Spleen (tissue), 7 donors: ENCODE data around the gene LRMDA.

Experiments used
- POLR2AphosphoS5 ChIP-seq, 3 donors: sonication (generic); formaldehyde crosslinking; IDR thresholded peaks; one replicate each; pipeline ENCODE4 v1.5.1; 2017; ENCODE audit warnings: antibody characterized with exemption in 3 of 3
- TF ChIP-seq, protein P1 (sequence below), 11 experiments: fragments of 200-600 bp in 7 of 11; fragments of 450-650 bp in 4 of 11; sonication (generic) in 4 of 11; IDR thresholded peaks in 8 of 11; conservative IDR thresholded peaks in 3 of 11; 1 replicate in 7 of 11; 2 replicates in 4 of 11; pipeline versions ENCODE4 v1.4.0 to v1.8.0; 2016 to 2021; ENCODE audit warnings: antibody characterized with exemption in 11 of 11, inconsistent platforms in 4 of 11, mild to moderate bottlenecking in 1 of 11
- donor health status: DM: no; HTN: no; CAD: no; lungs with moderate emphysema.
- donor health status: DM: no; HTN: no; CAD: no.
- donor health status: DM: no; HTN: no; CAD: no.

DNA sequence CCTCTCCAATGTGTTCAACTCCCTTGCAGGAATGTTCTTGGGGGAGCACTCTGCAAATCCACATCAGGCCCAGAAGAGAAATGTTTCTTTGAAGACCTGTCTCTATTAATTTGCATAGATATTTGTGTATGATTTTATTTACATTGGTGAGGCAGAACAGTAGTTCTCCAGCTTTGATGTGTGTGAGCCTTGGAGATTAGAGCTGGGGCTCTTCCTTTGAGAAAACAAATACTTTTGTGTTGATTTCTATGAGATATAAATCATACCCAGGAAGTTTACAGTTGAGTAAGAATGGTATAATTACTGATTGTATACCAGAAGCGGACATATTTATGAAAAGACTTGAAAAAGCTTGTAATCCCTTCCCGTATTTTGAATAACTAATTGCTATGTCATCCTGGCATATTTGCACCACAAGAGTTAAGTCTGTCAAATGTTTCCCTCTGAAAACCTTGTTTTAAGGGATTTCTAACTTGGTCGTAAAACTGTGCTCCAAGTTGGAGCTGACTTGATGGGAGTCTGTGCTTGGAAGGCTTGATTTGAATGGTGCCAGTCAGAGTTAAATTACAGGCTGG, 468.5 kb downstream of the LRMDA start:
- TF ChIP-seq POLR2AphosphoS5 (IDR thresholded peaks at IDR 0.05), result no peak
- TF ChIP-seq, protein P1, sequence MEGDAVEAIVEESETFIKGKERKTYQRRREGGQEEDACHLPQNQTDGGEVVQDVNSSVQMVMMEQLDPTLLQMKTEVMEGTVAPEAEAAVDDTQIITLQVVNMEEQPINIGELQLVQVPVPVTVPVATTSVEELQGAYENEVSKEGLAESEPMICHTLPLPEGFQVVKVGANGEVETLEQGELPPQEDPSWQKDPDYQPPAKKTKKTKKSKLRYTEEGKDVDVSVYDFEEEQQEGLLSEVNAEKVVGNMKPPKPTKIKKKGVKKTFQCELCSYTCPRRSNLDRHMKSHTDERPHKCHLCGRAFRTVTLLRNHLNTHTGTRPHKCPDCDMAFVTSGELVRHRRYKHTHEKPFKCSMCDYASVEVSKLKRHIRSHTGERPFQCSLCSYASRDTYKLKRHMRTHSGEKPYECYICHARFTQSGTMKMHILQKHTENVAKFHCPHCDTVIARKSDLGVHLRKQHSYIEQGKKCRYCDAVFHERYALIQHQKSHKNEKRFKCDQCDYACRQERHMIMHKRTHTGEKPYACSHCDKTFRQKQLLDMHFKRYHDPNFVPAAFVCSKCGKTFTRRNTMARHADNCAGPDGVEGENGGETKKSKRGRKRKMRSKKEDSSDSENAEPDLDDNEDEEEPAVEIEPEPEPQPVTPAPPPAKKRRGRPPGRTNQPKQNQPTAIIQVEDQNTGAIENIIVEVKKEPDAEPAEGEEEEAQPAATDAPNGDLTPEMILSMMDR (IDR thresholded peaks at IDR 0.05 in 8 of 11, conservative IDR thresholded peaks at IDR 0.05 in 3 of 11), result no peak
